Measurements from ENCODE around the gene ILF2.
A peak's percentile ranks its signal among the peaks of the same experiment; 100 is the strongest.
"Not testable (repeated sequence)": the region's sequence is repeated elsewhere in the genome, so short reads cannot be mapped to it uniquely, and the experiment has no call there.

The ILF2 gene

DNA sequence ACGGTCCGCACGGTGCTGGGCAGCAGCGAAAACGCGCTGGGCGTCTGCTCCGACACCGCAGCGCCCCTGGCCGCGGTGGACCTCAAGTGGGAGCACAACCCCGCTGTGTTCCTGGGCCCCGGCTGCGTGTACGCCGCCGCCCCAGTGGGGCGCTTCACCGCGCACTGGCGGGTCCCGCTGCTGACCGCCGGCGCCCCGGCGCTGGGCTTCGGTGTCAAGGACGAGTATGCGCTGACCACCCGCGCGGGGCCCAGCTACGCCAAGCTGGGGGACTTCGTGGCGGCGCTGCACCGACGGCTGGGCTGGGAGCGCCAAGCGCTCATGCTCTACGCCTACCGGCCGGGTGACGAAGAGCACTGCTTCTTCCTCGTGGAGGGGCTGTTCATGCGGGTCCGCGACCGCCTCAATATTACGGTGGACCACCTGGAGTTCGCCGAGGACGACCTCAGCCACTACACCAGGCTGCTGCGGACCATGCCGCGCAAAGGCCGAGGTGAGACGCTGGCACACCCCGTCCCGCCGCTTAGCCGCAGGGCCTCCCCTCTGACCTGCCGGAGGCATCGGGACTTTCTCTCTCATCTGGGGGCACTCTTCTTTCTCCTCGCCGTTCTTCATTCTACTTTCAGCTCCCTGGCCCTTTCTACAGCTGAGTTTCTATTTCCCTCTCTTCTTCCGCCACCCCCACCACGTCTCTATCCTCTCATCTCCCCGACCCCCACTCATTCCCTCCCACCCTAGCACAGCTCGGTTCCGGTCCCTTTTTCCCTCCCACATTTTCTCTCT is 8.7 kb upstream of the ILF2 start:
- no peak for TF ChIP-seq CTCF (IDR thresholded peaks at IDR 0.05; ENCODE audit: control insufficient read depth, insufficient read depth, low read depth, low read length, missing control alignments)
- no peak for DNase-seq (ENCODE audit: low read depth)
- no peak overlapping the region for H3K4me3 ChIP-seq (ENCODE audit: control insufficient read depth, low read depth, low read length)

DNA sequence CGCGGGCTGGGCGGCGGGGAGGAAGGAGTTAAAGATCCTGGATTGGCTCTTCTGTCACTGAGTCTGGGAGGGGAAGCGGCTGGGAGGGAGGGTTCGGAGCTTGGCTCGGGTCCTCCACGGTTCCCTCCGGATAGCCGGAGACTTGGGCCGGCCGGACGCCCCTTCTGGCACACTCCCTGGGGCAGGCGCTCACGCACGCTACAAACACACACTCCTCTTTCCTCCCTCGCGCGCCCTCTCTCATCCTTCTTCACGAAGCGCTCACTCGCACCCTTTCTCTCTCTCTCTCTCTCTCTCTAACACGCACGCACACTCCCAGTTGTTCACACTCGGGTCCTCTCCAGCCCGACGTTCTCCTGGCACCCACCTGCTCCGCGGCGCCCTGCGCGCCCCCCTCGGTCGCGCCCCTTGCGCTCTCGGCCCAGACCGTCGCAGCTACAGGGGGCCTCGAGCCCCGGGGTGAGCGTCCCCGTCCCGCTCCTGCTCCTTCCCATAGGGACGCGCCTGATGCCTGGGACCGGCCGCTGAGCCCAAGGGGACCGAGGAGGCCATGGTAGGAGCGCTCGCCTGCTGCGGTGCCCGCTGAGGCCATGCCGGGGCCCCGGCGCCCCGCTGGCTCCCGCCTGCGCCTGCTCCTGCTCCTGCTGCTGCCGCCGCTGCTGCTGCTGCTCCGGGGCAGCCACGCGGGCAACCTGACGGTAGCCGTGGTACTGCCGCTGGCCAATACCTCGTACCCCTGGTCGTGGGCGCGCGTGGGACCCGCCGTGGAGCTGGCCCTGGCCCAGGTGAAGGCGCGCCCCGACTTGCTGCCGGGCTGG is 7.9 kb upstream of the ILF2 start, which contains the start of gene NPR1:
TSS of gene NPR1 (plus strand) at position 170 of the 818 bp plus-strand sequence. CDS start at position 591, 421 bp downstream.
- TF ChIP-seq CTCF (IDR thresholded peaks at IDR 0.05; ENCODE audit: control insufficient read depth, insufficient read depth, low read depth, low read length, missing control alignments) = no peak
- peak within 1 kb of the TSS; percentile 45 for H3K4me3 ChIP-seq (ENCODE audit: control insufficient read depth, low read depth, low read length)
- DNase-seq (ENCODE audit: low read depth) = no peak

DNA sequence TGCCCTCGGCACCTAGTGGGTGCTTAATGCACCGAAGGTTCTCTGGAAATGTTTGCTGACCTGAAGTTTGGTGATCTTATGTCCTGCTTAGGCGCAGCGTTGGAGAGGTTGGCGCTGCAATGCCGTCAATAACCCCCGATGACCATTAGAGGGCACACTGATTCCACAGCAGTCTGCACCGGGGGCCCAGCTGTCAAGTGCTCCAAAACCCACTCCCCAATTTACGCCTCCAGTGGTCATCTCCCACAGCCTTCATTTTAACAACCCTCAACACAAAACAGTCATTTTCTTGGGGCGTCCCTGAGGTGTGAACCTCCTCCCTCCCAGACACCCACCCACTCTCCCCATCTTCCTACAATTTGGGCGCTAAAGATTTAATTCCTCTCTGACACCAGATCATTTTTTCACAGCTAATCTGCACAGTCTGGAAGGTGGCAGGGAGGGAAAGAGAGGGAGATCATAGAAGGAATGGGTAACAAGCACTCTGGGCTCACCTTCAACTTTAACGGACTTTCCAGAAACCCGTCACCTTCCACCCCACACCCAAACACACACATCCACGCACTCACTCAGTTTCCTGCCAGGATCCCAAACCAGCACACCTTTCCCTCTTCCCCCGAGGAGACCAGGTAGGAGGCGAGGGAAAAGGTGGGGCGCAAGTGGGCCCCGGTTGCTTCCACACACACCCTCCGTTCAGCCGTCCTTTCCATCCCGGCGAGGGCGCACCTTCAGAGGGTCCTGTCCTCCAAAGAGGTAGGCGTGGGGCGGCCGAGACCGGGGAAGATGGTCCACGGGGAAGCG is 7.1 kb upstream of the ILF2 start:
- DNase-seq (ENCODE audit: low read depth) = no peak
- H3K4me3 ChIP-seq (ENCODE audit: control insufficient read depth, low read depth, low read length) = peak overlapping the region; percentile 45
- TF ChIP-seq CTCF (IDR thresholded peaks at IDR 0.05; ENCODE audit: control insufficient read depth, insufficient read depth, low read depth, low read length, missing control alignments) = peak; percentile 94

- DNase-seq (ENCODE audit: low read depth) = no peak
- TF ChIP-seq CTCF (IDR thresholded peaks at IDR 0.05; ENCODE audit: control insufficient read depth, insufficient read depth, low read depth, low read length, missing control alignments) = no peak
- H3K4me3 ChIP-seq (ENCODE audit: control insufficient read depth, low read depth, low read length) = no peak overlapping the region
Observed at GRCh38 chr1:153673511-153673910, 2.7 kb upstream of the ILF2 start.

DNA sequence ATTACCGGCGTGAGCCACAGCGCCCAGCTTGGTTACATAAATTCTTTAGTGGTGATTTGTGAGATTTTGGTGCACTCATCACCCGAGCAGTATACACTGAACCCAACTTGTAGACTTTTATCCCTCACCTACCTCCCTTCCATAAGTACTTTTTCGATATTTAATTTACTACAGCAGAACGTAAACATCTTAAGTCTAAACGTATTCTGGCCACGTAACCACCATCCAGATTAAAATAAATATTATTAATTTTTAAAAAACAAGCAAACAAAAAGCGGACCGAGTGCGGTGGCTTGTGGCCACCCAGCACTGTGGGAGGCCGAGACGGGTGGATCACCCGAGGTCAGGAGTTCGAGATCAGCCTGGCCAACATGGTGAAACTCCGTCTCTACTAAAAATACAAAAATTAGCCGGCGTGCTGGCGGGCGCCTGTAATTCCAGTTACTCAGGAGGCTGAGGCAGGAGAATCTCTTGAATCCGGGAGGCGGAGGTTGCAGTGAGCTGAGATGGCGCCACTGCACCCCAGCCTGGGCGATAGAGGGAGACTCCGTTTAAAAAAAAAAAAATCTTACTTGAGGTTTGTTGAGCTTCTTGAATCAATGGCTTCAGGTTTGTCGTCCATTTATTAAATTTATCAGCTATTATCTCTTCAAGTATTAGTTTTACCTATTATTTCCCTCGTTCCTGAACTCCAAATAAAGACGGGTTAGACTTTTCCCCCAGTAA is 998 bp upstream of the ILF2 start:
- peak overlapping the region; percentile 39 for H3K4me3 ChIP-seq (ENCODE audit: control insufficient read depth, low read depth, low read length)
- DNase-seq (ENCODE audit: low read depth) = not testable (repeated sequence)
- peak; percentile 2 for TF ChIP-seq CTCF (IDR thresholded peaks at IDR 0.05; ENCODE audit: control insufficient read depth, insufficient read depth, low read depth, low read length, missing control alignments)
